Progenitor cell of endocrine pancreas (in vitro differentiated cells): ENCODE data around the gene CHCHD3. TPM values are rescaled to one million over a fixed set of nuclear protein-coding genes. Genes with fewer than 3 reads are reported as not detected.

Experiments
- DNase-seq: peaks from one replicate; pipeline ENCODE4 v3.0.0; 2021; ENCODE audit warnings: low spot score; ENCODE audit not compliant: unreplicated experiment
- H3K27ac Mint-ChIP-seq: 2 replicates; pipeline ENCODE4 v1.8.0; 2021; ENCODE audit warnings: mild to moderate bottlenecking, moderate library complexity, mixed read lengths
- H3K27me3 Mint-ChIP-seq: 2 replicates; pipeline ENCODE4 v1.8.0; 2021; ENCODE audit warnings: mixed read lengths
- H3K36me3 Mint-ChIP-seq: 2 replicates; pipeline ENCODE4 v1.8.0; 2022; ENCODE audit warnings: mixed read lengths; ENCODE audit not compliant: insufficient read depth
- H3K4me1 Mint-ChIP-seq: 2 replicates; pipeline ENCODE4 v1.8.0; 2021; ENCODE audit warnings: low read depth, mixed read lengths
- H3K4me3 Mint-ChIP-seq: 2 replicates; pipeline ENCODE4 v1.8.0; 2021; ENCODE audit warnings: low read depth, mild to moderate bottlenecking, moderate library complexity, mixed read lengths
- H3K9me3 Mint-ChIP-seq: 2 replicates; pipeline ENCODE4 v1.8.0; 2021; ENCODE audit warnings: low read depth, mixed read lengths
- CTCF ChIP-seq: fragments of 200-600 bp; sonication (generic); IDR thresholded peaks from one replicate; pipeline ENCODE4 v1.5.0; 2021; ENCODE audit warnings: antibody characterized with exemption, mild to moderate bottlenecking; ENCODE audit not compliant: unreplicated experiment
- total RNA-seq: library from RNA; stranded (reverse); gene quantifications from 2 replicates; pipeline ENCODE4 v1.2.1, GENCODE V29; 2021

The CHCHD3 gene
- total RNA-seq, 1 donor from 2014 or later, result 67.3 TPM

- H3K4me1 Mint-ChIP-seq, result no peaks in the 10 kb centered on the region
- no peak overlapping the region for H3K27ac Mint-ChIP-seq
- no peaks in the 10 kb centered on the region for H3K36me3 Mint-ChIP-seq
- DNase-seq, result no peak
- no peaks in the 10 kb centered on the region for H3K27me3 Mint-ChIP-seq
- peaks cover 14% of the 10 kb centered on the region for H3K9me3 Mint-ChIP-seq
- TF ChIP-seq CTCF, result no peak
- H3K4me3 Mint-ChIP-seq, result no peak overlapping the region
These were observed 310.6 kb downstream of the CHCHD3 start for GRCh38 chr7:132771301-132771730.

- TF ChIP-seq CTCF, result no peak
- Mint-ChIP-seq H3K27me3 (no peaks in the 10 kb centered on the region), H3K4me1 (no peaks in the 10 kb centered on the region), H3K36me3 (no peaks in the 10 kb centered on the region), H3K27ac (no peak overlapping the region), H3K9me3 (peaks cover 14% of the 10 kb centered on the region), H3K4me3 (no peak overlapping the region)
- DNase-seq, result no peak
These were observed 311.8 kb downstream of the CHCHD3 start for GRCh38 chr7:132770055-132770454.

- H3K27ac Mint-ChIP-seq, result no peak overlapping the region
- H3K4me1 Mint-ChIP-seq, result no peaks in the 10 kb centered on the region
- DNase-seq, result no peak
- H3K27me3 Mint-ChIP-seq, result no peaks in the 10 kb centered on the region
- H3K36me3 Mint-ChIP-seq, result no peaks in the 10 kb centered on the region
- peaks cover 14% of the 10 kb centered on the region for H3K9me3 Mint-ChIP-seq
- H3K4me3 Mint-ChIP-seq, result no peak overlapping the region
- TF ChIP-seq CTCF, result no peak
These were observed 312.6 kb downstream of the CHCHD3 start for GRCh38 chr7:132769280-132769679.

GRCh38 chr7:132768099-132768498 is 313.8 kb downstream of the CHCHD3 start:
- H3K9me3 Mint-ChIP-seq, result peaks cover 14% of the 10 kb centered on the region
- H3K36me3 Mint-ChIP-seq, result no peaks in the 10 kb centered on the region
- no peaks in the 10 kb centered on the region for H3K4me1 Mint-ChIP-seq
- no peak for DNase-seq
- H3K4me3 Mint-ChIP-seq, result no peak overlapping the region
- no peak overlapping the region for H3K27ac Mint-ChIP-seq
- no peaks in the 10 kb centered on the region for H3K27me3 Mint-ChIP-seq
- TF ChIP-seq CTCF, result no peak

GRCh38 chr7:132767378-132767777 is 314.5 kb downstream of the CHCHD3 start:
- Mint-ChIP-seq H3K36me3 (no peaks in the 10 kb centered on the region), H3K27ac (no peak overlapping the region), H3K27me3 (no peaks in the 10 kb centered on the region), H3K4me3 (no peak overlapping the region), H3K4me1 (no peaks in the 10 kb centered on the region), H3K9me3 (peaks cover 14% of the 10 kb centered on the region)
- TF ChIP-seq CTCF, result no peak
- DNase-seq, result no peak
